ENCODE measurements around the gene ZKSCAN8.

ZKSCAN8 gene

GRCh38 chr6:28182255-28182654 is 40.6 kb downstream of the ZKSCAN8 start:
- no peak for TF ChIP-seq CTCF (conservative IDR thresholded peaks at IDR 0.05)
- no peak overlapping the region for H3K27ac ChIP-seq

- TF ChIP-seq CTCF (conservative IDR thresholded peaks at IDR 0.05), result no peak
- no peak overlapping the region for H3K27ac ChIP-seq
These were observed 46.7 kb downstream of the ZKSCAN8 start for GRCh38 chr6:28188111-28188979.

GRCh38 chr6:28200020-28200419 is 58.3 kb downstream of the ZKSCAN8 start:
- TF ChIP-seq CTCF (conservative IDR thresholded peaks at IDR 0.05), result no peak
- H3K27ac ChIP-seq, result no peak overlapping the region

- H3K27ac ChIP-seq, result no peak overlapping the region
- no peak for TF ChIP-seq CTCF (conservative IDR thresholded peaks at IDR 0.05)
These were observed 61.5 kb downstream of the ZKSCAN8 start for GRCh38 chr6:28203201-28203600.

GRCh38 chr6:28205879-28206278 is 64.2 kb downstream of the ZKSCAN8 start:
- peak overlapping the region; percentile 32; the same call in 1 of the 2 replicates for H3K27ac ChIP-seq
- no peak for TF ChIP-seq CTCF (conservative IDR thresholded peaks at IDR 0.05)

GRCh38 chr6:28206527-28206926 is 64.8 kb downstream of the ZKSCAN8 start:
- peak overlapping the region; percentile 32 for H3K27ac ChIP-seq
- TF ChIP-seq CTCF (conservative IDR thresholded peaks at IDR 0.05), result no peak

- TF ChIP-seq CTCF (conservative IDR thresholded peaks at IDR 0.05), result no peak
- peak overlapping the region; percentile 32 for H3K27ac ChIP-seq
These were observed 65.3 kb downstream of the ZKSCAN8 start for GRCh38 chr6:28206928-28207509.
